B cell (primary cell): ENCODE measurements around the gene LIPF.

Experiments
- CTCF ChIP-seq: fragments of 200-600 bp; IDR thresholded peaks from one replicate; pipeline ENCODE4 v1.8.0; 2022; ENCODE audit warnings: antibody characterized with exemption, mild to moderate bottlenecking
- EZH2 ChIP-seq: IDR thresholded peaks from 2 replicates; pipeline ENCODE4 v1.6.1; 2012; ENCODE audit warnings: borderline replicate concordance, low read depth, mild to moderate bottlenecking, moderate library complexity, low read length; ENCODE audit not compliant: insufficient read depth, poor library complexity, severe bottlenecking

GRCh38 chr10:88676283-88677060 lies 12.2 kb downstream of the LIPF start:
- TF ChIP-seq CTCF = no peak
- TF ChIP-seq EZH2 = no peak
